Bronchial epithelial cell (primary cell): ENCODE results near the gene DCTN5. TPM values are rescaled to one million over a fixed set of nuclear protein-coding genes. Genes with fewer than 3 reads are reported as not detected.

Source experiments
- DNase-seq: peaks from one replicate; pipeline ENCODE4 v3.0.0-alpha.2; 2010; ENCODE audit warnings: low read depth
- FAIRE-seq: peaks from 2 replicates; lab custom pipeline; 2011; peaks lifted over from hg19 to GRCh38; lab: Jason Lieb, UNC
- H3K27me3 ChIP-seq: 2 replicates; pipeline ENCODE4 v1.5.1; 2011; ENCODE audit warnings: low read length; ENCODE audit not compliant: control insufficient read depth, insufficient read depth
- H3K36me3 ChIP-seq: 2 replicates; pipeline ENCODE4 v1.5.1; 2011; ENCODE audit warnings: low read length; ENCODE audit not compliant: control insufficient read depth, insufficient read depth
- H3K4me3 ChIP-seq: 2 replicates; pipeline ENCODE4 v1.5.1; 2011; ENCODE audit warnings: mild to moderate bottlenecking, low read depth, low read length, control low read depth
- CTCF ChIP-seq: IDR thresholded peaks from 2 replicates; pipeline ENCODE4 v1.5.1; 2011; ENCODE audit warnings: mild to moderate bottlenecking, moderate library complexity, low read length, control low read depth, inconsistent platforms; ENCODE audit not compliant: insufficient read depth, severe bottlenecking
- total RNA-seq: library from RNA; depleted of rRNA; stranded (reverse); fragments of >200 nt; gene quantifications from 2 replicates; pipeline ENCODE4 v1.2.1, GENCODE V29; 2014

The DCTN5 gene
- total RNA-seq, 1 donor from 2014 or later, result 51.6 TPM

GRCh38 chr16:23692190-23692837, 51.0 kb downstream of the DCTN5 start:
- Histone ChIP-seq H3K4me3 (no peak overlapping the region), H3K27me3 (no peaks in the 10 kb centered on the region), H3K36me3 (peaks cover 23% of the 10 kb centered on the region)
- DNase-seq (no peak), FAIRE-seq (no peak)
- no peak for TF ChIP-seq CTCF

- no peak for FAIRE-seq
- Histone ChIP-seq H3K36me3 (peaks cover 12% of the 10 kb centered on the region), H3K27me3 (no peaks in the 10 kb centered on the region), H3K4me3 (no peak overlapping the region)
- DNase-seq, result no peak
- no peak for TF ChIP-seq CTCF
These were observed 53.0 kb downstream of the DCTN5 start for GRCh38 chr16:23694265-23694643.

GRCh38 chr16:23694644-23695373, 53.5 kb downstream of the DCTN5 start:
- Histone ChIP-seq H3K27me3 (no peaks in the 10 kb centered on the region), H3K4me3 (no peak overlapping the region), H3K36me3 (peaks cover 8% of the 10 kb centered on the region)
- TF ChIP-seq CTCF, result no peak
- no peak for DNase-seq
- FAIRE-seq, result no peak

GRCh38 chr16:23695756-23696155, 54.5 kb downstream of the DCTN5 start:
- no peak for TF ChIP-seq CTCF
- Histone ChIP-seq H3K36me3 (peaks cover 1% of the 10 kb centered on the region), H3K27me3 (no peaks in the 10 kb centered on the region), H3K4me3 (no peak overlapping the region)
- FAIRE-seq (no peak), DNase-seq (no peak)

GRCh38 chr16:23699100-23699499, 57.8 kb downstream of the DCTN5 start:
- FAIRE-seq, result peak; percentile 43
- no peak overlapping the region for H3K4me3 ChIP-seq
- no peak for TF ChIP-seq CTCF
- DNase-seq, result peak; percentile 38
- no peaks in the 10 kb centered on the region for H3K36me3 ChIP-seq
- no peaks in the 10 kb centered on the region for H3K27me3 ChIP-seq
